Right lobe of liver (tissue), 6 donors: ENCODE results near the gene SCYGR1. TPM values are rescaled to one million over a fixed set of nuclear protein-coding genes. Genes with fewer than 3 reads are reported as not detected.

Experiments
- ATAC-seq, 4 donors: fragments of 200-7000 bp; cut with Tn5 transposase; one replicate each; pipeline ENCODE4 v1.9.1; 2020; ENCODE audit warnings: mild to moderate bottlenecking in 4 of 4, moderate library complexity in 4 of 4
- DNase-seq, 3 donors: peaks; one replicate each; pipeline ENCODE4 v3.0.0-alpha.2; 2020
- H3K27ac ChIP-seq, 3 donors: fragments of 200-600 bp; one replicate each; pipeline ENCODE4 v1.8.0; 2022
- H3K27me3 ChIP-seq, 2 donors: fragments of 200-600 bp; one replicate each; pipeline ENCODE4 v1.8.0; 2022
- H3K36me3 ChIP-seq, 4 donors: fragments of 200-600 bp; sonication (generic) in 1 of 4; one replicate each; pipeline versions ENCODE4 v1.5.1 to v1.8.0; 2017 to 2022; ENCODE audit warnings: control low read depth in 1 of 4
- H3K4me1 ChIP-seq, 4 donors: fragments of 200-600 bp; sonication (generic) in 1 of 4; one replicate each; pipeline versions ENCODE4 v1.5.1 to v1.8.0; 2017 to 2022; ENCODE audit warnings: control low read depth in 1 of 4
- H3K4me3 ChIP-seq, 3 donors: fragments of 200-600 bp; one replicate each; pipeline ENCODE4 v1.8.0; 2022
- H3K9me3 ChIP-seq, 4 donors: fragments of 200-600 bp; sonication (generic) in 1 of 4; one replicate each; pipeline versions ENCODE4 v1.5.1 to v1.8.0; 2017 to 2022; ENCODE audit warnings: control low read depth in 1 of 4
- CTCF ChIP-seq, 4 donors: fragments of 200-600 bp in 3 of 4; fragments of 450-650 bp in 1 of 4; IDR thresholded peaks; one replicate each; pipeline versions ENCODE4 v1.5.1 to v1.8.0; 2016 to 2022; ENCODE audit warnings: antibody characterized with exemption in 4 of 4, mild to moderate bottlenecking in 2 of 4
- POLR2A ChIP-seq: fragments of 450-650 bp; IDR thresholded peaks from one replicate; pipeline ENCODE4 v1.6.1; 2017; ENCODE audit warnings: antibody characterized with exemption, mild to moderate bottlenecking
- WGBS: methylation state at CpG from one replicate; pipeline ENCODE4 v1.1.6; 2018; ENCODE audit warnings: low coverage, low lambda C conversion rate; ENCODE audit not compliant: insufficient coverage; ENCODE audit errors: missing lambda C conversion rate; 5-methylcytosine and 5-hydroxymethylcytosine counted together
- intact Hi-C, 2 donors: fragments of 100-400 bp; cut with DNase I; formaldehyde crosslinking; loops; one replicate each; pipeline versions ENCODE4 v1.11.2 to v1.14.1; 2022
- total RNA-seq, 6 experiments: library from RNA; depleted of rRNA in 2 of 6; stranded (reverse); fragments of >200 nt in 2 of 6; fragmentation: NEBNext Ultra II Directional in 3 of 6; extraction: Animal tissue kit (Norgen Biotek cat#: 25700) in 3 of 6; gene quantifications; one replicate each; pipeline versions ENCODE4 v1.1.0 to v1.2.4, GENCODE V29; 2016 to 2023
- donor health status: DM: no; HTN: yes; CAD: no.
- donor health status: DM: no; HTN: no; CAD: no.
- donor health status: DM: no; HTN: no; CAD: no.
- donor health status: DM: no; HTN: yes; CAD: no.
- donor health status: DM: no; HTN: yes; CAD: no.

The SCYGR1 gene
- total RNA-seq, 6 experiments from 2014 or later = not detected

DNA sequence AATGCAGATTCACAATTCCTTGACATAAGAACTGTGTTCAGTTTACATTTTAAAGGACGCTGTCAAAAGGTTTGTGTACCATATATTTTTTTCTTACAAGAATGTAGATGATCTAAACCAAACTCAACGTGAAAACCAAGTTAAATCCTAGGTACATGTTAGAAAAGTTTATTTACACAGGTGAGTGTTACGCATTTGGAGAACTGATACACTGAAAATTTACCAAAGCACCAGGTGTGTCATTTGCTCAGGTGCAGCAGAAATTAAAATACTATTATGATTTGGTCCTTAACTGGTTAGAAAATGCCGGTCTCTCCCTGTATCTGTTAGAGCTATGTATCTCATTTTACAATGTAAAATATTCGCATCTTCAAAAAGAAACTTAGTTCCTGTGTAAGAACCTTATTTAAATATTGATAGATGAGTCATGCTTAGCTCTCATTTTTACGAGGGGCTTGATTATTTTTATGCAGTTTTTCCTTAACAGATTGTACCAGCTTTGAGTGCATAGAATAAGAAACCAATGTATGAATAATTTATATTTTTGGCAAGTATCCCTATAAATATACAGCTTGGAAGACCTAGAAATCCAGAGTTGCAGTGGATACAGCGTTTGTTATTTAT lies 37.6 kb downstream of the SCYGR1 start:
- no peak overlapping the region for H3K4me3 ChIP-seq
- DNase-seq (no peak), ATAC-seq (no peak)
- H3K27me3 ChIP-seq = no peaks in the 10 kb centered on the region
- no peak overlapping the region for H3K27ac ChIP-seq
- no peaks in the 10 kb centered on the region for H3K9me3 ChIP-seq
- TF ChIP-seq CTCF (IDR thresholded peaks at IDR 0.05) (no peak), POLR2A (no peak)
- H3K36me3 ChIP-seq = peaks cover 0 to 2% (median 0%) of the 10 kb centered on the region in 4 donors
- no peaks in the 10 kb centered on the region for H3K4me1 ChIP-seq
- WGBS = 84% methylated on average over 7 of the region's 7 CpGs
- intact Hi-C loops = no loop called here

DNA sequence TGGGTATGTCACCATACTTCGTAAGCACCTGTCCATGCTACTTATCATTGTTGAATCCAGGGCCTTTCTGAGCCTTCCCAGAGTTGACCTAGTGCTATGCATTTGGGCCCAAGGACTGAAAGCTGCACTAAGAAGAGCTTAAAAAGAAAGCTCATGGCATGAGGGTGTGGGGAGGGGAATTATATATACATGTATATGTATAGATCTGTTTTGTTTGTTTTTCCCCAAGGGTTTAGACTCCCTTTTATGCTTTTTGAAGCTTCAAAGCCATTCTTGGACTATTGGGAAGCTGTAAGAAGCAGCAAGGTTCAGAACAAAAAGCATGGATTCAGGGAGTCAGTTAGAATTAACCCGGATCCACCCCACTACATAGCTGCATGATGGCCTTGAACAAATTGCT lies 39.4 kb downstream of the SCYGR1 start:
- WGBS = 100% methylated on average over 2 of the region's 2 CpGs

GRCh38 chr2:227347117-227347516 lies 40.6 kb downstream of the SCYGR1 start:
- Histone ChIP-seq H3K27me3 (no peaks in the 10 kb centered on the region), H3K27ac (no peak overlapping the region), H3K36me3 (peaks cover 0 to 3% (median under 1%) of the 10 kb centered on the region in 4 donors), H3K4me1 (no peaks in the 10 kb centered on the region), H3K4me3 (no peak overlapping the region), H3K9me3 (no peaks in the 10 kb centered on the region)
- DNase-seq (no peak), ATAC-seq (no peak)
- 92% methylated on average over 7 of the region's 7 CpGs for WGBS
- intact Hi-C loops = no loop called here
- TF ChIP-seq CTCF (IDR thresholded peaks at IDR 0.05) (no peak), POLR2A (no peak)

More for the DNA sequence above, 39.4 kb downstream of the SCYGR1 start:
- H3K4me3 ChIP-seq = no peak overlapping the region
- H3K36me3 ChIP-seq = peaks cover 0 to 2% (median 0%) of the 10 kb centered on the region in 4 donors
- H3K4me1 ChIP-seq = no peaks in the 10 kb centered on the region
- ATAC-seq (no peak), DNase-seq (no peak)
- no peaks in the 10 kb centered on the region for H3K9me3 ChIP-seq
- no peaks in the 10 kb centered on the region for H3K27me3 ChIP-seq
- TF ChIP-seq POLR2A (no peak), CTCF (IDR thresholded peaks at IDR 0.05) (no peak)
- intact Hi-C loops = no loop called here
- no peak overlapping the region for H3K27ac ChIP-seq

GRCh38 chr2:227344231-227344630 lies 43.5 kb downstream of the SCYGR1 start:
- peaks cover 0 to 6% (median 0%) of the 10 kb centered on the region in 4 donors for H3K4me1 ChIP-seq
- no peaks in the 10 kb centered on the region for H3K27me3 ChIP-seq
- ATAC-seq = no peak
- H3K9me3 ChIP-seq = no peaks in the 10 kb centered on the region
- no peak overlapping the region for H3K27ac ChIP-seq
- DNase-seq = no peak
- WGBS = 81% methylated on average over 2 of the region's 2 CpGs
- intact Hi-C loops = no loop called here
- TF ChIP-seq POLR2A (no peak), CTCF (IDR thresholded peaks at IDR 0.05) (no peak)
- peaks cover 0 to 3% (median under 1%) of the 10 kb centered on the region in 4 donors for H3K36me3 ChIP-seq
- H3K4me3 ChIP-seq = no peak overlapping the region
